Forelimb muscle (tissue), 1 donor: ENCODE data around the gene KCNAB1. TPM values are rescaled to one million over a fixed set of nuclear protein-coding genes. Genes with fewer than 3 reads are reported as not detected.

Experiments used
- DNase-seq: peaks from one replicate; pipeline ENCODE4 v3.0.0-alpha.2; 2013; ENCODE audit warnings: low read depth
- polyA plus RNA-seq: library from polyadenylated mRNA; unstranded; fragments of 120-200 nt; gene quantifications from one replicate; pipeline ENCODE4 v1.2.1, GENCODE V29; 2013; ENCODE audit not compliant: insufficient read length

KCNAB1 gene
- polyA plus RNA-seq, 1 donor: 4.3 TPM

DNA sequence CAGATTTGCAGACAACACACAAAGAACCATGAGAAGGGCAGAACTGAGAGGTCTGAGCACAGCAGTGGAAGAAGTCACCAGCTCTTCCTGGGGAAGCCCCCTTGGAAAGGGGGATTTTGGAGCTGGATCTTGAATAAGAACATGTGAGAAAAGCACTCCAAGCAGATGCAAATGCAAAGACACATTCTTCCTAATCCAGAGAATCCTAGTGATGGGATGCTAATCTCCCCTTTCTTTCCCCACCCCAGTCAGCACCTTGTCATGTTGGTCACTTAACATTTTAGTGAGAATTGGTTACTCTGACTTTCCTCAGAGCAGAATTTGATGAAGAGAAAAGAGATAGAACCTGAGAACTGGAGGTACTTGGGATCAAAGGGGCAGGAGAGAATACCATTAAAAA, 286.0 kb downstream of the KCNAB1 start:
- DNase-seq: no peak

DNA sequence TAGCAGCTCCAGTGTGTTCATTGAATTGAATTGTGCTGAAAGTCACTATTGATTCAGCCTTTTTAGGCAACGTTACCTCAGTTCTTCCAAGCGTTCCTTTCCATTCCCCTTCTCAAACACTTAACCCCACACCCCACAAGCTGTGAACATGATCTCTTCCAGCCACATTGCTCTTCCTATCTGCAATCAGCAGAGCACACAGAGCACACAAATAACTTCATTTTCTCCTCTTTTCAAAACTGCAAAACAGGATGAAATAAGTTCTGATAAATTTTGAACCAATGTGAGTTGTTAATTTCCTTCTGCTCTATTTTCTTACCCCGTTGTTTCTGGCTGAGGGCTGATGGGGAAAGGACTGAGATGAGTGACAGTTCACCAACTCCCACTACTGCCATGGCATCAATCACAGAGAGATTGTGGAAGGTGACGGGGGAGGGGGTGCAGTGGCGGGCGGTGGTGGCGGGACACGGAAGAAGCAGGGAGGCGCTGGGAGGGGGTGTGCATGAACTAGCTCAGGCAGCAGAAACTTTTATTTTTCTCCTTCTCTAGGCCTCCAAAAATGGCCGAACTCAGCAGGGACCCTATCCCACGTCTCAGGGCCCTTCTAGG, 287.3 kb downstream of the KCNAB1 start:
- no peak for DNase-seq

DNA sequence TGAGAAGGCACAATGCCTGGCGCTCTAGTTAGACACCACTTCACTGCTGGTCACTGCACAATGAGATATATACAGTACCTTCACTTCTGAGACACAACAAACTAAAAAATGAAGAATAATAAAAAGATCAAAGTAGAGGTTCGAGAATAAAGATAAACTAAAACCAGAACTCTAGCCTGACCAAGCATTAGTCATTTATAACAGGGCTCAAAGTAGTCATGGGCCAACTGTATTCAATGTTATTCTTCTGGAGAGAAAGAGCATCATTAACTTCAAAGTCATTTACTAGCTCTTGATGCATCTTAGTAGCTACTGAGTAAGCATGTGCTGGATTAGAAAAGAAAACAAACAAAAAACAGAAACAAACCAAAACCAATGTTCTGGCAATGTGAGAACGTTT, 289.3 kb downstream of the KCNAB1 start:
- no peak for DNase-seq

DNA sequence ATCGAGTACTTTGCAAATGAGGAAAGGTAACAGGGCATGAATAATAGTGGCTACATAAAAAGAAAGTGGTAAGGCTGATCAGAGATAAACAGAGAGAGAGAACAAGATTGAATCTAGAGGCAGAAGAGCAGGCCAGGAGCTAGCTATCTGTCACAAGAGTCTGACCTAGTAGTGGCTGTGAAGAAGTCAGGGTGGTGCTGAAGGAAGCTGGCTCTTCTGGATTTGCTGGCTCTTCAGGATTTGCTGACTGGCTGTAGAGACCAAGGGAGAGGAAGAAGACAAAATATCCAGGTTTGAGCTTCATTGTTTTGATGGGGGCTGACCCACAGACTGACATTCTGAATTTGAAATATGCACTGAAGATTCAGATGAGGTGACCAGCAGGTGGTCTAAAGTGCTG, 292.2 kb downstream of the KCNAB1 start:
- DNase-seq: no peak

DNA sequence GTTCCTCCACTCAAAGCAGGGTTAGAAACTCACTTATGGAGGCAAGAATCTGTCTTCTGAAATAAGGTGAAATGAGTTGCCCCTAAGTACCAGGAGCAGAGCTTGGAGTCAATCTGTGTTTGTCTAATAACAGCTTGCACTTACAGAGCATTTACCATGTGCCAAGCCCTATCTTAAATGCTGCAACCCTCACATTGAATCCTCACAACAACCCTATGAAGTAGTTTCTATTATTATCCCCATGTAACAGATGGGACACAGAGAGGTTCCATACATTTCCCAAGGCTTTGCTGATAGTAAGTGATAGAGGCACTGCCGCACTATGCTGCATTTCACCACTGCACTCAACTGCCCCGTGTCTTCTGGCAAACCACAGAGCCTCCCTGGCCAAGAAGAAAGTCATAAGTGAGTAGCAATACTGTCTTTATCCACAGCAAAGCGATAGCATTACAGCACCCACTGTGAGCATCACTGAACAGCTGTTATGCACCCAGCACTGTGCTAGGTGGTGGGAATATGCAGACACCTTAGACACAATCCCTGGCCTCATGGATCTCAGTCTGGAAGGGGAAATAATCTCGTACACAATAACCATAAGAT, 293.0 kb downstream of the KCNAB1 start:
- no peak for DNase-seq

DNA sequence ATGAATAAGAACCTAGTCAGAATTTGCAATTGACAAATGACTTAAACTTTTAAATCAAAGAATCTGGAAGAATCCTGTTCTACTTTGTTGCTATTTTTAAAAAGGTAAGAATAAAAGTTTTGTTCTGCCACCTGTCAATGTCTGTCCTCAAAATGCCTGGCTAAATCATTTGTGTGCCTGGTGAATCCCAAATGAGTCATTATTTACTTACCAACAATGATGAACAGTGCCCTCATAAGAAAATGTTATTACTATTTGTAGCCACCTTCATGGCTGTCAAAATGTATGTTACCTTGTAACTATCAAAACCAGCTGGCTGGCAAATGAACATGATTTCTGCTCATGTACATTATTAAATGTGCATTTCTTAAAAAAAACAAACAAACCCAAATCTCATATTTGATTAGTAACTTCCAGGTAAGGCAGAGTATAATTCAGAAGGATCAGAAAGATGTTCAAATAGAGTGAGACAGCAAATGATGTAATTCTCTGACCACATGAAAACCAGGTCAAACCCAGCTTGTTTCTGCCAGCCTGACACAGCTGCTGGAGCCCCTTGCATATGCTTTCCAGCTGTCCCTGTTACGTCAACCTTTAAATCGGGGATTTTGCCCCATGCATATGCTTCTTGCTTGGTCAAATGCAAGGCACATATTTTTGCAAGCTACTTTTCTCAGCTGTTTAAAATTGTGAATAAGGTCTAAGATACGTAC, 296.6 kb downstream of the KCNAB1 start:
- DNase-seq: no peak

DNA sequence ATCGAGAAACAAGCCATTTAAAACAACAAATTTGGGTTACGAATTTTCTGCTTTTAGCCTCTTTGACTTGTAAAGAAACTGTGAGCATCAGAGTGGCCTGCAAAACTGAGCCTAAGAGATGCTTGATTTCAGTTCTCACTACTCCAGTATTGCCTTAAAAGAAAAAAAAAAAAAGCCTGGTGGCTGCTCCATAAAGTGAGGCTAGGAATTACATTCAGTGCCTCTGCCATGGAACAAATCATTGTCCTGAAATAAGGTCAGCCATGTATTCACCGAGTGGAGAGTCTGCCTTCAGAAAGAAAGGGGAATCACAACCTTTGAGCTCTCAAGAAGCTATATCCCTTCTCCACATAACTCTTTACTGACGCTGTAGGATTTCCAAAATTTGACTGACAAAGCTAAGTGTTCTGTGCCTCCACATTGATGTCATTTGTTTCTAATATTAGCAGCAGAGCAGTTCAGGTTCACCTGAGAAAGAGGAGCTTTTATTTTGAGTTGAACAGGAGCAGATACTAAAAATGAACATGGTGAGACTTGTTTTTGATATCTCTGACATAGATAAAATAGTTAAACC, 297.3 kb downstream of the KCNAB1 start:
- DNase-seq: no peak

DNA sequence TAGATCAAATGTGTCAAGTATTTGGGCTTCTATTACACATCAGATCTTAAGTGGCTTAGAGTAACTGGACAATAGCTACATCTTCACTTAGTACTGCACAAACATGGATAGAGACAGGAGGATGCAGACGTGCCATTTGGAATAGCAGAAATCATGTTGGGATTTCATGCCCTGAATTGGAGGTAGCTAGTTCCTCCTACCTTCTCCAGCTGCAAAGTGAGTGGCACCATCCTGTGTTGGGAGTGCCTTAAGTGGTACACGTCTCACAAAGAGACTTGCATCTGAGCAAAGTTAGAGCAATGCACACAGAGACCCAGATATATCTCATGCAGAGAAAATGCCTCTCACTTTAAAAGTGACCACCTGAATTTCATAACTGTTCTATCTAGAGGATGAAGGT, 298.1 kb downstream of the KCNAB1 start:
- DNase-seq: no peak

DNA sequence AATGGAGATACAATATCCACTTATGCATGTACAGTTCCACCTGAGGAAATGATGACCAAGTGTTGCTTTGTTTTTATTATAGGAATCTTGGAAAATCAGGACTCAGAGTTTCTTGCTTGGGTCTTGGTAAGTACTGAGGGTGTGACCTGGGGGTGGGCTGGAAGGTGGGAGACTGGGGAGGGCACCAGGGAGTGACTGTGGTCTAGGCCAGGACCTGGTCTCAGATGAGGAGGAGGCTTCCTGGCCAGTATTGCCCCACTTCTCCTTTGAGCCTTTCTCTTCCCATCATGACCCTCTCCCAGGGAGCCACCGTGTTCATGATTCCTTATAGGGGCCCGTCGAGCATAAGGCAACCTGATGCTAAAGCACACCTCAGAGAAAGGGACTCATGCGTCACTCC, 301.2 kb downstream of the KCNAB1 start:
- DNase-seq: no peak

DNA sequence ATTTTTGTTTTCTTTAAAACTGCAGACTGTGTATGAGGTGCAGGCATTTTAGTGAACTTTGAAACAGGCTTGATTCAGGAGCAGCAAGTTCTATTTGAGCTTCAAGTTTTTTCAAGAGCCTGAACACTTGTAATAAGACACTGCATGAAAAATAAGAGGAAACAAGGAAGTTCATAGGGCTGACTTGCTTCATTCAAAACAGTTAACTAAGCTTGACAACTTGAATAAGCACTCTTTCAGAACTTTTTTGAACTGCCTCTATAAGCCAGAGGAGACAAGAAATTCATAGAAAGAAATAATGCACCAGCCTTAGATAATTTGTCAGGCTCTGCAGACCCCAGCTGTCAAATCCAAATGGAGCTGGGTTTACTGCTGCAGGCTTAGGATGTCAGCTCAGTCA, 304.4 kb downstream of the KCNAB1 start:
- DNase-seq: no peak

DNA sequence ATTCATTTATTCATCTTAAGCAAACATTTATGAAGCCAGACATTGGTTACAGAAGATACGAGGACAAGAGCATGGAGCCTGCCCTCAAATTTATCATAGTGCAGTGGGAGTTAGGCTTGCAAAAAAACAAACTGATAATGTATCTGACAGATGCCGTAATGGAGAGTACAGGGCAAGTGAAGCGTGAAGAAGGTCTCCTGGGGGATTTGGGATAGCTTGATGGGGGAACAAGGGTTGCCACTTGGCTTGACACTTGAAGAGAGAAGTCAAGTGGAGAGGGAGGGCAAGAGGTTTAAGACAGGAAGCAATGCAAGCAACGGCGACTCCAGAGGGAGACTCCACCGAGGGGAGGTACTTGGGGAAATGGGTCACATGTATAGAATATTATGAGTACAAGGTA, 305.3 kb downstream of the KCNAB1 start:
- DNase-seq: no peak

DNA sequence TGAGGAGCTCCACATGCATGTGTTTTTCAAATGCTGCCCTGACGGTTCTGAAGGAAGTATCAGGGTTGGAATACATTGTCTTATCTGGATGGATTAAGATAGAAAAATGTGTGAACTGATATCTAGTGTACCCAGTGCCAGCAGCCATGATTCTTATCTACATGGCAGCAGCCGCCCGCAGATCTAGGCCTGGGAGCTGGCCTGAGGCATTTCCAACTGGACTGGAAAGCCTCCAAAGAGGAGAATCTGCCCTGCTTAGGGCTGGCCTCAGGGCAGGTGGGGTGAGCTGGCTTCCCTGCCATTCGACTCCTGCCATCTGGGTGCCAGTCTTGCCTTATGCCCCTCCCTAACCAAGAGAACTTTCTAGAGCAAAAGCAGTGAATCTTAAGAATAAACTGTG, 308.7 kb downstream of the KCNAB1 start:
- DNase-seq: no peak

DNA sequence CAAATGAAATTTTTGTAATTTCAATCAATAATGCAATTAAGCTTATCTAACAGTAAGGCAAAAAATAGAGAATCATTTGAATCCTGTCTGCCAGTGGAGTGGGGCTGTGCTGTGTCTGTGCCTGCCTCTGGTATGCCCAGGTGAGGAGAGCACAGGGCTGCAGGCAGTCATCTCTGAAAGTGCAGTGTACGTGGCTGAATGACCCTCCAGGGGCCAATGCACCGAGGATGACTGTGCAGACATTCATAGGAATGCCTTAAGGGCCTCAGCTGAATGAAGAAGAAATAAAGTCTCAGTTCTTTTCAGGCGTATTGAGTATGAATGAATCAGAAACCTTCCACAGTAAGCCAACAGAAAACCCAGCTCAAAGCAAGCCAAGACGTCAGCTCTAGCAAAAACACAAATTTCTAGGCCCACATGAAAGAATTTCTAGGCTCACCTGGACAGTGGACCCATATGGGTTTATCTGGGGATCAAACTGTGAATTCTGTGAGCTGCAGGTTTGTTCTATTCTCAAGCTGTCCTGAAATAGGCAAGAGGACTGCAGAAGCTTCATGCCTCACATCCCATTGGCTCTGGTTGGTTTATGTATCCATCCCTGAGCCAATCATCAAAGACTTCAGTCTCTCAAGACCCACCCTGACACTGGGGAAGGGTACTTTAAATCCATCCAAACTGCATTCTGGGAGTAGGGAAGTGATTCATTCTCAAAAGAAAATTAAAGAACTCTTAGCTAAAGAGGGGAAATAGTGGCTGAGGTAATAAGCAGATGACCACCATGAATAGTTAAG, 311.2 kb downstream of the KCNAB1 start:
- no peak for DNase-seq

DNA sequence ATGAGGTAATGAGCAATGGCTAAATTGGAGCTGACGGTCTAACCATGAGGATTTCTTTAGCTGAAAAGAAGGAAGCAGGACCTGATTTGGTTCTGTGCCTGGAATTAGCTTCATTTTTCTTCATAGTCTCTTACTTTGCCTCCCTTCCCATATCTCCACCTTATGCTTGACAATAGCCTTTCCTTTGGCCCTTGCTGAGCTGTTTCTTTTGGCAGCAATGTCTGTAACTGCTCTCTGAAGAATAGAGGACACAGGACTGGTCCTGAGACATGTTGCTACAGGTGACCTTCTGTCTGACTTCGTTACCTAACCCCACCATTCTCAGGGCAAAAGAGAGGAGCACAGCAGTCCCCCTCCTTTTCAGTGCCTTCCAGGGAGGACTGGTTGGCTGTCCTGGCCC, 312.2 kb downstream of the KCNAB1 start:
- DNase-seq: no peak

DNA sequence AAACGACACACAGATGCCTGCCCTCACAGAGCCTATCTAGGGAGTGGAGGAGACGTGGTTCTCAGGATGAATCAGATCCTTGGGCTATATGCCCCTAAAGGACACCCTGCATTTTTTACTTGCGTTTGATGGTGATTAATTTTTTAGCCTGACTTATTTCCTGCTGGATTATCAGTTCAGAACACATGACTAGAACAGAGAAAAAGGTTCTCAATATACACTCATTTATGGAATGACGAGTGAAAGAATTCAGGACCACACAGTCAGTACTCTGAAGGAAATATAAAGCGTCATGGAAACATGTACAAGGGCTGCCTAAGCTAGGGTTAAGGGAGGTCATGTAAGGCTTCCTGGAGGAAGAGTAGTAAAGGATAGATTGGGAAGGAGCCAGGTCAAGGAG, 312.8 kb downstream of the KCNAB1 start:
- no peak for DNase-seq

DNA sequence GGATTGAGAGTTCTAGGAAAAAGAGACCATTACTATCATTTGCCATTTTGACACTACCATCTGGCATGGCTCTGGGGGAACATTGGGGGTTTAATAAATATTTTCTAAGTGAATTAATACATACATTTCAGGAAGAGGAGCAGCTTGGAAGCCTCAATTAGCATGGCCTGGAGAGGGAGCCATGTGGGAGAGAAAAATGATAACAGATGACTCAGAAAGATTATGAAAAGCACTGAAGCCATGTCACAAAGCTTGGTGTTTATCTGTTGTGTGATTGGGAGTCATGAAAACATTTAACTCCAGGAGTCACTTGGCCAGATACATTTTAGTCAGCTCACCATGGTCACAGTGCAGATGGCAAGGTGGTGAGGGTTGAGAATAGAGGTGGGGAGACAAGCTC, 313.5 kb downstream of the KCNAB1 start:
- DNase-seq: no peak

DNA sequence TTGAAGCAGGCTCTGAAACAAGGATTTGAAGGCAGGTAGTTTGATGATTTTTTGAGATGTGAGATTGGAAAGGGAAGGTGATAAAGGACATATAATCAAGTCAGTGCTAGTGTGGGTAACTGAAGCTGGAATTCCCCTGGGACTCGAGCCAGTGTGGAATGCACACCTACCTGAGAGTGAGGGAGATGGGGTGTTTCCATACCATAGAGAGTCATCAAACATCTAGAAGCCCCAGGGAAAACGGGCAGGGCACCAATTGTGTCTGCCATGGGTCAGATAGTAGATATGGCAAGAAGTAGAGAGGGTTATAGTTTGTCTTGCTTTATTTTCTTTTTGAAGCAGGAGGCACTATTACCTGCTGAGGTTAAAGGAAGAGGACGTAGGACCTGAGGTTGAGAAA, 314.5 kb downstream of the KCNAB1 start:
- DNase-seq: no peak

DNA sequence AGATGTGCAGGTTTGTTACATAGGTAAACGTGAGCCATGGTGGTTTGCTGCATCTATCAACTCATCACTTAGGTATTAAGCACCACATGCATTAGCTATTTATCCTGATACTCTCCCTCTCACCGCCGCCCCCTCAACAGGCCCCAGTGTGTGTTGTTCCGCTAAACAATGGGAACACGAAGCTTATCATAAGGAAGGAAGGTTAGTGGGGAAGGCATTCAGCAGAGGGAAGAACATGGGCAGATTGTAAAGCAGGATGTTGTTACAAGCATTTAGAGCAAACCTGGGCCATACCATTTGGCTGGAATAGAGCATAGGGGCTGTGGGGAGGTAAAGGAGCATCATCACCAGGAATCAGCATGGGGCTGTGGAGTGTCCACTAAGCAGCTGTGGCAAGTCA, 322.7 kb downstream of the KCNAB1 start:
- no peak for DNase-seq

DNA sequence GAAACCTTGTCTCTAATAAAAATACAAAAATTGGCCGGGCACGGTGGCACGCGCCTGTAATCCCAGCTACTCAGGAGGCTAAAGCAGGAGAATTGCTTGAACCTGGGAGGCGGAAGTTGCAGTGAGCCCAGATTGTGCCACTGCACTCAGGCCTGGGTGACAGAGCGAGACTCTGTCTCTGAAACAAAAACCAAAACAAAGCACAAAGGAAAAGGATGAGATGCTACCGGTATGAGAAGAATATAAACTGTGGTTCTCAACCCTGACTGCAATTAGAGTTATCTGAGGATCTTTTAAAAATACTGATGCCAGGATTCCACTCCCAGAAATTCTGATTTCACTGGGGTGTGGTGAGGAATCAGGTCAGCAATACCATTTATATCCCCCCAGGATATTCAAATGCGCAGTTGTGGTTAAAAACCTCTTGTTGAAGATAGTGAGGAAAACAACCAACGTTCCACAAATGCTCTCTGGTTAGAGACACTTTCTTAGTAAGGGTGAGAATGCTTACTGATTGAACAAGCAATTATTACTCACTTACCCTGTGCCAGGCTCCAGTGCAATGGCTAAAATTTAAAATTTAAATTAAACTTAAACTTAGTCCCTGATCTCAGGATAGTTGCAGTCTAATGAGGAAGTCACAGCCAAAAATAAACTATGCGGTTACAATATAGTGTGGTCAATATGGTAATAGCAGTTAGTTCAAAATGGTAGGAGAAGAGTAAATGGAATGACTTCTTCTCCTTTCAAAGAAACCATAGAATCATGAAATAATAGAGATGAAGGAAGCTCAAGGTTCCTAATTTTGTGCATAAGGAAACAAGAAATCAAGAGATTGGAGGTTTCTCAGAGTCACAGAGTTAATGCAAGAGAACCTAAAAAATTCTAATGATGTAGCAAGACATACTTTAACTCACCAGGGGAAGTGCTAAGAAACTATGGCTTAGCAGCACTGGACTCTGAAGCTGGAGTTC, 325.0 kb downstream of the KCNAB1 start:
- DNase-seq: no peak

DNA sequence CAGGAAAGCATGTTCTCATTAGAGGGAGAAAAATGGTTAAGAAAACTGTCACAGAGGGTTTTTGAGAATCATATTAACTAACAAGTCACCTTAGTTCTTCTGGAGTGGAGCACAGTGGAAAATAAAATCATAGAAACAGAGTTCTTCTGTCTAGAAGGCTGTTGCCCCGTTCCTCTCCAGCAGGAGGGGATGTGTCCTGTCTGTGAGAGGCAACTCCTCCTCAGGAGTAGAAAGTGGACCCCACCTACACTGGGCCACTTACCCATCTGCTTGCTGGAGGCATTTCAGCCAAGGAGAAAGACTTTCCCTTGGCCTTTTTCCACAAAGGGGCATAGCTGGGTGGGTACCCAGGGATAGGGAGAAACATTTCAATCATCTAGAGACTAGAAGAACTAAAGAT, 327.9 kb downstream of the KCNAB1 start:
- DNase-seq: no peak
